GM12874 (cell line): ENCODE data around the gene CORO2A.

Experiments used
- CTCF ChIP-seq: IDR thresholded peaks from 2 replicates; pipeline ENCODE4 v1.5.1; 2011; ENCODE audit warnings: low read depth, mild to moderate bottlenecking, control low read depth, low read length, moderate library complexity; ENCODE audit not compliant: insufficient read depth

The CORO2A gene

GRCh38 chr9:98182889-98183599 lies 9.4 kb downstream of the CORO2A start:
- TF ChIP-seq CTCF, result no peak

GRCh38 chr9:98182069-98182820 lies 10.2 kb downstream of the CORO2A start:
- no peak for TF ChIP-seq CTCF

GRCh38 chr9:98181746-98182068 lies 10.7 kb downstream of the CORO2A start:
- TF ChIP-seq CTCF, result no peak

GRCh38 chr9:98180996-98181395 lies 11.4 kb downstream of the CORO2A start:
- TF ChIP-seq CTCF, result no peak

- no peak for TF ChIP-seq CTCF
These were observed 13.3 kb downstream of the CORO2A start for GRCh38 chr9:98178874-98179850.

GRCh38 chr9:98176391-98177259 lies 15.8 kb downstream of the CORO2A start:
- no peak for TF ChIP-seq CTCF
